ENCODE data around the gene CDH16.
"Not testable (repeated sequence)": the region's sequence is repeated elsewhere in the genome, so short reads cannot be mapped to it uniquely, and the experiment has no call there.

- not testable (repeated sequence) for TF ChIP-seq CTCF (IDR thresholded peaks at IDR 0.05; ENCODE audit: poor library complexity); EZH2 (IDR thresholded peaks at IDR 0.05; ENCODE audit: borderline replicate concordance)
These were observed 26.3 kb upstream of the CDH16 start for GRCh38 chr16:66944971-66945370.

Data from hepatocyte (in vitro differentiated cells).